ENCODE measurements around the gene DGKQ.

Gene DGKQ, protein sequence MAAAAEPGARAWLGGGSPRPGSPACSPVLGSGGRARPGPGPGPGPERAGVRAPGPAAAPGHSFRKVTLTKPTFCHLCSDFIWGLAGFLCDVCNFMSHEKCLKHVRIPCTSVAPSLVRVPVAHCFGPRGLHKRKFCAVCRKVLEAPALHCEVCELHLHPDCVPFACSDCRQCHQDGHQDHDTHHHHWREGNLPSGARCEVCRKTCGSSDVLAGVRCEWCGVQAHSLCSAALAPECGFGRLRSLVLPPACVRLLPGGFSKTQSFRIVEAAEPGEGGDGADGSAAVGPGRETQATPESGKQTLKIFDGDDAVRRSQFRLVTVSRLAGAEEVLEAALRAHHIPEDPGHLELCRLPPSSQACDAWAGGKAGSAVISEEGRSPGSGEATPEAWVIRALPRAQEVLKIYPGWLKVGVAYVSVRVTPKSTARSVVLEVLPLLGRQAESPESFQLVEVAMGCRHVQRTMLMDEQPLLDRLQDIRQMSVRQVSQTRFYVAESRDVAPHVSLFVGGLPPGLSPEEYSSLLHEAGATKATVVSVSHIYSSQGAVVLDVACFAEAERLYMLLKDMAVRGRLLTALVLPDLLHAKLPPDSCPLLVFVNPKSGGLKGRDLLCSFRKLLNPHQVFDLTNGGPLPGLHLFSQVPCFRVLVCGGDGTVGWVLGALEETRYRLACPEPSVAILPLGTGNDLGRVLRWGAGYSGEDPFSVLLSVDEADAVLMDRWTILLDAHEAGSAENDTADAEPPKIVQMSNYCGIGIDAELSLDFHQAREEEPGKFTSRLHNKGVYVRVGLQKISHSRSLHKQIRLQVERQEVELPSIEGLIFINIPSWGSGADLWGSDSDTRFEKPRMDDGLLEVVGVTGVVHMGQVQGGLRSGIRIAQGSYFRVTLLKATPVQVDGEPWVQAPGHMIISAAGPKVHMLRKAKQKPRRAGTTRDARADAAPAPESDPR

GRCh38 chr4:973431-974397, at the start of gene DGKQ:
TSS of gene DGKQ (minus strand) at chr4:973569. CDS start at chr4:973482, 87 bp downstream.
- DNase-seq = peak; percentile 80 to 84

GRCh38 chr4:1022739-1023066, 49.3 kb upstream of the DGKQ start:
- DNase-seq = no peak

DNA sequence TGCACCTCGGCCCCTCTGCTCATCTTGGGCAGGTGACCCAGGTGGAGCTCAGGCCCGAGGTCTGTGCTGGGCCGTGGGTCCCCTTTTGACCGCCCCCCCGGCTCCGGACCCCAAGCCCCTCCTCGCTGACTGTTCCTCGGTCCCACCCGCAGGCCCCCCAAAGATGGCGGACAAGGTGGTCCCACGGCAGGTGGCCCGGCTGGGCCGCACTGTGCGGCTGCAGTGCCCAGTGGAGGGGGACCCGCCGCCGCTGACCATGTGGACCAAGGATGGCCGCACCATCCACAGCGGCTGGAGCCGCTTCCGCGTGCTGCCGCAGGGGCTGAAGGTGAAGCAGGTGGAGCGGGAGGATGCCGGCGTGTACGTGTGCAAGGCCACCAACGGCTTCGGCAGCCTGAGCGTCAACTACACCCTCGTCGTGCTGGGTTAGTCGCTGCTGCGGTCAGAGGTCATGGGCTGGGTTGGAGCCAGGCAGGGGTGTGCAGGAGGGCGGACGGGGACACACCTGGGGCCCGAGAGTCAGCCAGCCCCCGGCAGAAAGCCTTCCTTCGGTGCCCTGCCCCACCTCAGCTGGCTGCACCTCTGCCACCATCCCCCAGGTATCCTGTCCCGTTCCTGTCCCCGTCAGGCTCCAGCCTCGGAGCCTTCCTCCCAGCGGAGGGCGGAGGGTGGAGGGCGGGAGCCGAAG, 48.8 kb upstream of the DGKQ start:
- no peak for DNase-seq

- no peak for DNase-seq
These were observed 48.1 kb upstream of the DGKQ start for GRCh38 chr4:1021386-1022050.

- no peak for DNase-seq
These were observed 46.5 kb upstream of the DGKQ start for GRCh38 chr4:1019729-1020470.

DNA sequence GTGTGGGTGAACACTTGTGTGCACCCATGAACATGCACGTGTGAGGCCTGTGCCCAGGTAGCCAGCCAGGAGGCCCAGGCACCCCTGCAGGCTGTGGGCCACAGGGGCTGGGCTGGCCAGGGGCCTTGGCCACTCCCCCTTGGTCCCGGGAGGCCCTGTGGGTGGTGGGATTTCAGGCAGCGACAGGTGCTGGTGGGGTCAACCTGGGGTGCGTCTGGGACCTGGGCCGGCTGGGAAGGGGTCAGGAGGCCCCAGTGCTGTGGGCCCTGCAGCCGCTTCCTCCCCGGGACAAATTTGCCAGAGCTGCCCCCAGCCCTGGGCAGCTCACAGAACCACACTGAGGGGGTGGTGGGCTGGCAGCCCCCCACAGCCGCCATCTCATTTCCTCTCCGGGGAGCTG, 46.0 kb upstream of the DGKQ start:
- DNase-seq = no peak

- no peak for DNase-seq
These were observed 45.0 kb upstream of the DGKQ start for GRCh38 chr4:1018147-1019020.

DNA sequence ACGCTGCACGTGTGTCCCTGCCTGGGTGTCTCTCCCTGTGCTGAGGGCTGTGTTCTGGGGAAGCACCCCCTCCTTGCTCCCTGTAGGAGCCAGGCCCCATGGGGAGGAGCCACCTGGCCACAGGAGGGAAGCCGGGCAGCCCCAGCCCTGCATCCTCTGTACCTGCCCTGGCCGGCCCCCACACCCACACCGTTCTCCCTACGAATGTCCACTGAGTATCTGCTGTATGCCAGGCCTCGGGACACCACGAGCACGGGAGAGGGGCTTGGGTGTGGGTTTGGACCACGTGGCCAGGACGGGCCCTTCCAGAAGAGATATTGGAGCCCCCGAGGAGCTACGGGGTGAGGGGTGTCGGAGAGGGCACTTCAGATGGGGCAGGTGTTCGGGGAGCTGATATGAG, 44.3 kb upstream of the DGKQ start:
- no peak for DNase-seq

GRCh38 chr4:1017211-1017610, 43.8 kb upstream of the DGKQ start:
- no peak for DNase-seq

DNA sequence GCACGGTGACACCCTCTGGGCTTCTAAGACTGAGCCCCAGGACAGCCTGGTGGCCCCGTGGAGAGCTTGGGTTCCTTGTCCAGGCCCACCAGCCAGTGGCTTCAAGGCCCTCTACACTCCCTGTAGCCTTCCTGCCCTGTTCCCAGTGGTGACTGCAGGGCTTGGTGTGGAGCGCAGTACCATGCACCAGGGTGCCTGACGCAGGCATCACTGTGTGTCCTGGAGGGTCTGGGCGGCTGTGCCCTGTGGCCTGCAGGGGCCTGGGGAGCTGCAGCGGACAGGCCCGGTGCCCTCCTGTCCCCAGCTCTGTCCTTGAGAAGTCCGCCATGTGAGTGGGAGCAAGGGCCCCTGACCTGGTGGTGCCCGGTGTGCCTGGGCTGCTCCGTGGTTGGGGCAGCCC, 42.4 kb upstream of the DGKQ start:
- no peak for DNase-seq

DNA sequence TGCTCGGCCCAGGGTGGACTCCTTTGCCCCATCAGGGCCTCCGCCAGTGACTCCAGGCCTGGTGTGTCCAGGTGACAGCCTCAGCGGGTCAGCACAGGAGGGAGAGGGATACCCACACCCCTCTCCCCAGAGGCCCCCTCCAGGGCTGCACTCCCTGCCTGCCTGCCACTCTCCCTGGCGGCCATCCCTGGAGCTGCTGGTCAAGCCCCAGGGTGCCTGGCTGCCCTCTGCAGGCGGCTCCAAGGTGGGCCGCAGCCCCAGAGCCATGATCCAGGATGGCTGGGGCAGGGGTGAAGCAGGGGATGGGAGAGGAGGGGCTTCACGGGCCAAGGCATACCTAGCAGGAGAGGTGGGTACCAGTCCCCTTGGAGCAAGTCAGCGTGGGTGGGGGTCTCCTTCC, 41.8 kb upstream of the DGKQ start:
- no peak for DNase-seq

GRCh38 chr4:1014291-1015167, 41.2 kb upstream of the DGKQ start:
- no peak for DNase-seq

- DNase-seq = no peak
These were observed 40.1 kb upstream of the DGKQ start for GRCh38 chr4:1013225-1014073.

DNA sequence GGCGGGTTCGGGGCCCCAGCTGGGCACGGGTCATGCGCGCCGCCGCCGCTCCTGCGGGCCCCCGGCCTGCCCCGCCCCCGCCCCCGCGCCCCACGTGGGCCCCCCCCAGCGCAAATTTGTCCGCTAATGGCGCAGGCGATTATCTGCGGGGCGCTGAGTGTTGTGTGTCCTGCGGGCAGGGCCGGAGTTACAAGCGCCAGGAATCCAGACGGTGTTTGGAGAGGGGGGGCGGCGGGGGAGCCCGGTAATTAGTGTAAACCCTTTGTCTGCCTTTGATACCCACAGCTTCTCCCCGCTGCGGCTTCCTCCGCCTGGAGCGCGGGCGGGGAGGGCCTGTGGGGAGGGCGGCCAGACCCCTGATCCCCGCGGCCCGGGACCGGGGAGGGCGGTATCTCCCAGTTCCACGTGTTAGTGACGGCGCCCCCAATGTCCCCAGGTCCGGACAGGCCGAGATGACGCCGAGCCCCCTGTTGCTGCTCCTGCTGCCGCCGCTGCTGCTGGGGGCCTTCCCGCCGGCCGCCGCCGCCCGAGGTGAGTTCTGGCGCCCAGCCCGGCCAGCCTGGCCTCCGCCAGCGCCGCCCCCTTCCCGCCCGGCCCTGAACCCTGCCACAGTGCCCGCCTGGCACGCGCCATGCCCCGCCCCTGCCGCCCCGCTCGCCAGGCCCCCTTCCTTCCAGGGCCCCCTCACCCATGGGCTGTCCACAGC, 38.8 kb upstream of the DGKQ start:
- peak; percentile 24 to 36 for DNase-seq

- DNase-seq = no peak
These were observed 38.3 kb upstream of the DGKQ start for GRCh38 chr4:1011666-1012033.

DNA sequence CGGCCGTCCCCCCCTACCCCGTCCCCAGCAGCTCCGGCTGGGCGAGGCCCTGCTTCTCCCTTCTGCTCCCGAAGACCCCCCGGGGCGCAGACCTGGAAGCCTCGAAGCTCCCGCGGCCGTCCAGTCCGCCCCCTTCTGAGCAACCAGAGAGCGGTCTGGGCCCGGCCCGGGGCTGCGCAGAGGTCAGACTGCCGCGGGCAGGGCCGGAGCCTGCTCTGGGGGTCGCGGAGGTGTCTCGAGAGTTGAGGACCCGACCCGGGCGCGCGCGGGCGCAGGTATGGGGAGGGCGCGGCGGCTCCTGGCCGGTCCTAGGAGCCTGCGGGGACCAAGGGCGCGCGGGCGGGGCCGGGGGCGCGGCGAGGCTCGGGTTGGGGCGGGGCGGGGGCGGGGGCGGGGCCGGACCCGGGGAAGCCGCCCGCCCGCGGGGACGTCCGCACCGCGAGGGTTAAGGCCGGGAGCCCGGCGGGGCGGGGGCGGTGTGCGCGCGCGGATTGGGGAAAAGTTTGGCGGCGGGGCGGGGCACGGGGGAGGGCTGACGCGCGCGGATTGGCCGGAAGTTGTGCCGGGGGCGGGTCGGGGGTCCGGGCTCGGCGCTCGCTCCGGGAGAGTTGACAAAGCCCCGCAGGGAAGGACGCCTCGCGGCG, 37.8 kb upstream of the DGKQ start, which contains the start of gene FGFRL1:
Gene FGFRL1, plus strand, starts transcription at position 605 of the 644 bp plus-strand sequence. CDS start 860 bp downstream, outside the sequence.
- DNase-seq = peak; percentile 92
